ENCODE data around the gene COQ7. TPM values are rescaled to one million over a fixed set of nuclear protein-coding genes. Genes with fewer than 3 reads are reported as not detected.

The COQ7 gene
- total RNA-seq, 1 experiment from 2014 or later = 25.0 TPM

- POLR2A ChIA-PET (ENCODE audit: unreplicated experiment) = no interaction called here
- Histone ChIP-seq H2AFZ (ENCODE audit: low read length) (no peak overlapping the region), H3K27me3 (ENCODE audit: low read length) (no peaks in the 10 kb centered on the region), H3F3A (ENCODE audit: low read length, unreplicated experiment) (no peaks in the 10 kb centered on the region), H3K4me1 (ENCODE audit: insufficient read depth, low read length) (peaks cover 21% of the 10 kb centered on the region), H4K20me1 (ENCODE audit: low read length) (no peaks in the 10 kb centered on the region), H3K79me2 (ENCODE audit: low read length) (no peaks in the 10 kb centered on the region), H3K4me2 (ENCODE audit: low read length) (no peak overlapping the region), H3K9me2 (replicated peaks; ENCODE audit: low read length) (no peaks in the 10 kb centered on the region), H3K36me3 (ENCODE audit: low read depth, low read length) (no peaks in the 10 kb centered on the region), H3K9me3 (ENCODE audit: low read length) (no peaks in the 10 kb centered on the region), H3K27ac (ENCODE audit: low read length) (no peak overlapping the region), H3K4me3 (ENCODE audit: low read length) (no peak overlapping the region), H3K9ac (ENCODE audit: low read length) (no peak overlapping the region)
- BruUV-seq (replicated peaks) = no TSS peak
- no peak for TF ChIP-seq EZH2 (IDR thresholded peaks at IDR 0.05; ENCODE audit: low read length, unreplicated experiment)
- no peak for TF ChIP-seq CTCF (conservative IDR thresholded peaks at IDR 0.05; ENCODE audit: low read depth, low read length)
- TF ChIP-seq EZH2phosphoT487 (IDR thresholded peaks at IDR 0.05; ENCODE audit: borderline replicate concordance, low read length) = no peak
- DNase-seq (no peak), ATAC-seq (no peak)
- CTCF ChIA-PET = no interaction called here
- intact Hi-C loops (cut with micrococcal nuclease) = no loop called here
Observed at GRCh38 chr16:19127674-19128131, 60.3 kb downstream of the COQ7 start.

GRCh38 chr16:19128454-19129200 is 61.2 kb downstream of the COQ7 start:
- no peaks in the 10 kb centered on the region for H4K20me1 ChIP-seq (ENCODE audit: low read length)
- no peaks in the 10 kb centered on the region for H3K36me3 ChIP-seq (ENCODE audit: low read depth, low read length)
- DNase-seq (no peak), ATAC-seq (no peak)
- H3K9me2 ChIP-seq (replicated peaks; ENCODE audit: low read length) = no peaks in the 10 kb centered on the region
- TF ChIP-seq EZH2phosphoT487 (IDR thresholded peaks at IDR 0.05; ENCODE audit: borderline replicate concordance, low read length) (no peak), EZH2 (IDR thresholded peaks at IDR 0.05; ENCODE audit: low read length, unreplicated experiment) (no peak), CTCF (conservative IDR thresholded peaks at IDR 0.05; ENCODE audit: low read depth, low read length) (no peak)
- H3K9me3 ChIP-seq (ENCODE audit: low read length) = no peaks in the 10 kb centered on the region
- H3F3A ChIP-seq (ENCODE audit: low read length, unreplicated experiment) = no peaks in the 10 kb centered on the region
- no TSS peak for BruUV-seq (replicated peaks)
- intact Hi-C loops (cut with micrococcal nuclease) = no loop called here
- no peak overlapping the region for H3K27ac ChIP-seq (ENCODE audit: low read length)
- H2AFZ ChIP-seq (ENCODE audit: low read length) = no peak overlapping the region
- ChIA-PET POLR2A (ENCODE audit: unreplicated experiment) (no interaction called here), CTCF (no interaction called here)
- H3K79me2 ChIP-seq (ENCODE audit: low read length) = no peaks in the 10 kb centered on the region
- no peak overlapping the region for H3K4me3 ChIP-seq (ENCODE audit: low read length)
- H3K4me1 ChIP-seq (ENCODE audit: insufficient read depth, low read length) = peaks cover 21% of the 10 kb centered on the region
- H3K9ac ChIP-seq (ENCODE audit: low read length) = no peak overlapping the region
- H3K4me2 ChIP-seq (ENCODE audit: low read length) = no peak overlapping the region
- H3K27me3 ChIP-seq (ENCODE audit: low read length) = no peaks in the 10 kb centered on the region

Other genes starting within 250 kb of the COQ7 start
- 37.6 and 44.2 TPM in 2 replicates for gene SMG1, start 141.2 kb upstream of the COQ7 start, total RNA-seq (2014; rRNA removed)
- gene TMC7, start 83.7 kb upstream of the COQ7 start, total RNA-seq (2014; rRNA removed) = 5.3 and 6.9 TPM in 2 replicates
- 21.6 and 31.5 TPM in 2 replicates for gene ITPRIPL2, start 46.4 kb downstream of the COQ7 start, total RNA-seq (2014; rRNA removed)
- 10.8 and 11.8 TPM in 2 replicates for gene SYT17, start 100.6 kb downstream of the COQ7 start, total RNA-seq (2014; rRNA removed)
- gene CLEC19A, start 218.1 kb downstream of the COQ7 start, total RNA-seq (2014; rRNA removed) = not detected in 2 replicates